GM12801 (cell line): ENCODE results near the gene L3MBTL4.

Experiments
- TF ChIP-seq, protein P1 (sequence below): IDR thresholded peaks from one replicate; pipeline ENCODE4 v1.5.1; 2011; ENCODE audit warnings: control low read depth; ENCODE audit not compliant: insufficient read length; ENCODE audit errors: extremely low read depth

L3MBTL4 gene

DNA sequence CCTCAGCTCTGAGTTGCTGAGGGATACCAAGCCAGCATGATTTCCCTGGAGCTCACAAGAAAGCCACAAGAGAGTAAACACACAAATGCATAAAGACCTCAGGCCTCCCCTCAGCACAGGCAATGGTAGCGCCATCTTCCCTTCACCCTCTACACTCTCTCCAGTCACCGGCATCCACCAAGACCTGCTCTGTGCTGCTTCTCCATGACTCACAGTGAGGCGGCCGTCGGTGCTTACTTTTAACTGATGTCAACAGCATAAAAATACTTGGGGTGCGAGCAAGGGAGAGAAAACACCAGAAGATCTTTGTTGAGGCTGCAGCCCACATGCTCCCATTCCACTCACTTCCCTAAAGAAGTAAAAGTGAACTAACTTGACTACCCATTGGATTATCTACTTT, 46.7 kb downstream of the L3MBTL4 start:
- TF ChIP-seq, protein P1, sequence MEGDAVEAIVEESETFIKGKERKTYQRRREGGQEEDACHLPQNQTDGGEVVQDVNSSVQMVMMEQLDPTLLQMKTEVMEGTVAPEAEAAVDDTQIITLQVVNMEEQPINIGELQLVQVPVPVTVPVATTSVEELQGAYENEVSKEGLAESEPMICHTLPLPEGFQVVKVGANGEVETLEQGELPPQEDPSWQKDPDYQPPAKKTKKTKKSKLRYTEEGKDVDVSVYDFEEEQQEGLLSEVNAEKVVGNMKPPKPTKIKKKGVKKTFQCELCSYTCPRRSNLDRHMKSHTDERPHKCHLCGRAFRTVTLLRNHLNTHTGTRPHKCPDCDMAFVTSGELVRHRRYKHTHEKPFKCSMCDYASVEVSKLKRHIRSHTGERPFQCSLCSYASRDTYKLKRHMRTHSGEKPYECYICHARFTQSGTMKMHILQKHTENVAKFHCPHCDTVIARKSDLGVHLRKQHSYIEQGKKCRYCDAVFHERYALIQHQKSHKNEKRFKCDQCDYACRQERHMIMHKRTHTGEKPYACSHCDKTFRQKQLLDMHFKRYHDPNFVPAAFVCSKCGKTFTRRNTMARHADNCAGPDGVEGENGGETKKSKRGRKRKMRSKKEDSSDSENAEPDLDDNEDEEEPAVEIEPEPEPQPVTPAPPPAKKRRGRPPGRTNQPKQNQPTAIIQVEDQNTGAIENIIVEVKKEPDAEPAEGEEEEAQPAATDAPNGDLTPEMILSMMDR = no peak

DNA sequence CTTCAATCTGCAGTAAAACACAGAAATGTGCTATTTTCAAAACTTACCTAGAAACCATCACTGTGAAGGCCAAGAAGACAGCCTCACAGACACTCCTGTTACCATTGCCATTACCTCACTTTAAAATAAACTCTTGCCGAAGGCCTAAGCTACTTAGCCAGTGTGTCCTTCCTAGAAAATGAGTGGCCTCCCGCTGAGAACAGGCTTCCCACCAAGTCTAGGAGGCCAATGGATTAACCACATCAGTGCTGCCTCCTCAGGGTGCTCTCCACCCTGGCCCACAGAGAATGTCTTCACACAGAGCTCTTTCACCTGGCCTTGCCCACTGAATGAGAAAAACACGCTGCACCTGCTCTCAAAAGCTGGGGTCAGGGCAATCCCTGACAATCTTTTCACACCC, 47.5 kb downstream of the L3MBTL4 start:
- TF ChIP-seq, protein P1 = no peak

DNA sequence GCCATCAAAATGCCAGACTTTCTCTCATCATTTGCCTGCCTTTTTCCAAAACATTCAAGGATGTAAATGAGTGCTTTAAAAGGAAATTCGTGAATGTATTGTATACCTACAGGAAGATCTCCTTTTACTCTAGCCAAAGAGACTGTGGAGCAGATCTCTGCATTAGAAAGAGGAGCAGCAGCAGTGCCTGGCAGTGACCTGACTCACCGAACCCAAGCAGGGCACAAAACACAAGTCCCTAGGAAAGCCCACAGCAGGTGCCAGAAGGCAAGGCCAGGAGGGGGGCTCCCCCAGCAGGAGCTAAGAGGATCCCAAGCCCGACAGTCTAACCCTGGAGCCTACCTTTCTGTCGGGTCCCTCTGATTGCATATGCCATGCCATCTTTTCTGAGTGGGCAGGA, 47.9 kb downstream of the L3MBTL4 start:
- TF ChIP-seq, protein P1 = no peak

DNA sequence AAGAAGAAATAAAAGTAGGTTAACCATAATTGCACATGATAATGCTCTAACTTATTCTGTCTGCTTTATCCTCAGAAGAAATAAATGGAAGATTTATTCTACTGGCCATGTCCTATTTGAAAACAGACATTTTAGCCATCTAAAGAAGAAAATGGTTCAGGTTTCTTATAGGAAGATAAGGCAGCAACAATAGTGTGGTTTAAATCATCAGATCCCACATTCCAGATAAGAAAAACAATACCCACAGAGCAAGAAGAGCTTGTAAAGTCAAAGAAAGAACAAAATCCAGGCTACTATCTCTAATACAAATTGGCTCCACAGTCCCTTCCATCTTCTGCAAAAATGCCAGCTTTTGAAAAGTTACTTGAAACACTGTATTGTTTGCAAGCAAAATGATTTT, 49.3 kb downstream of the L3MBTL4 start:
- TF ChIP-seq, protein P1 = no peak

DNA sequence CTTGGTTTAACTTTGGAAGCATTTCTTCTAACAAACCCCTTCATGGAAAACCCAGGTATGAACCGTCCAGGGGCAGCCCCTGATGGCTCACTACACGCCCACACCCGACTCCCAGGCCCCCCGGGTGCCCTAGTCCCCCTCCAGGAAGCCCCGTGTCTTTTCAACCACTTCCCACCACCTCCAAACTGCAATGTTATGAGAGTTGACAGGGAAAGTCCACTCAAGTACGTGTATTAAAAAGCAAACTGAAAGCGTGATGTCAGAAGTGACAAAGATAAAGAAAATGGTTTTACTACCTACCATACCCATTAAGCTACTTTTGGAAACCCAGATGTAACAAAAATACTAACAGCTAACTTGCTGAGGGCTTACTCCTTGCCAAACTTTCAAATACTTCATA, 51.5 kb downstream of the L3MBTL4 start:
- TF ChIP-seq, protein P1 = no peak

DNA sequence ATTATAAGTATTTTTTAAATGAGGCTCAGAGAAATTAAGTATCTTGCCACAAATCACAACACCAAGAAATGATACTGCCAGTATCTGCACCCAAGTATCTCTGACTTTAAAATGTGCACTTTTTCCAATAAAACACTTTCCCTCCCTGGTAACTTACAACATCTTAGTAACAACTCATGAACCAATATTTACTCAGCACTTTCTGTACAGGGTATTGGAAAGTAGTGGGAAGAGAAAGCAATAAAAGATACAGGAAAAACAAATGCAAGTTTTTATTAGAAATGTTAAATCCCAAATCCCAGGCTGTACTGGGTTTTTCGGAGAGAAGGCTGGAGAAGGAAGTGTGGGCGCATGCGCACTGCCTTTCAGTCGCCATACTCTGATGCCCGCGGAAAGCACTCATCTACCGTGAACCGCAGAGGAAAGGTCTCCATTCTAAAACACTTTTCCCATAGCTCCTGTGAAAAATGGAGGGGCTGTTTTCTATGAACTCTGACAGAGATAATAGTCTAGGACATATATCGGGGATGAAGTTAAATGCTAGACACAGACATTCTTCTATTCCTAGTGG, 52.1 kb downstream of the L3MBTL4 start:
- TF ChIP-seq, protein P1 = no peak

DNA sequence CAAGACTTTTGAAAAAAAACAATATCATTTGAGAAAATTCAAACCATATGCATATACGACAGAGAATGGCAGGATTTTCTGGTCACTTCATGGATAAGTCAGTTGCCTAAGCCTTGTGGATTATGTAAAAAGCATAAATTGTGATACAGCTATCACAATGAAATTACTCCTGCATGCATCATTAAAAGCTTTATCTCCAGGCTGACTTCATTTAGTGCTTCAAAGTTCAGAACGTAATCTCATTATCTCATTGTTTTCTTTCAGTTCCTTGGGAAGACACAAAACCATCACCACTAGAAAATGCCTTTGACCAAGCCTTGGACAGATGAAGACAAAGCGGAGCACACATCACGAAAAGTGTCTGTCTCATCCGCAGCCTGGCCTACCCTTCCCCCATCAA, 57.0 kb downstream of the L3MBTL4 start:
- TF ChIP-seq, protein P1 = no peak
